B cell (primary cell): ENCODE data around the gene HPS5. TPM values are rescaled to one million over a fixed set of nuclear protein-coding genes. Genes with fewer than 3 reads are reported as not detected.
"Not testable (repeated sequence)": the region's sequence is repeated elsewhere in the genome, so short reads cannot be mapped to it uniquely, and the experiment has no call there.

Experiments used
- ATAC-seq: fragments of 200-7000 bp; cut with Tn5 transposase; one replicate; pipeline ENCODE4 v1.10.0; 2021; ENCODE audit warnings: low read depth, mild to moderate bottlenecking, moderate number of reproducible peaks, moderate library complexity
- CTCF ChIA-PET: fragments of 350-600 bp; sonication (Branson Sonifier 250); formaldehyde crosslinking; loops from one replicate; lab custom pipeline; 2021; ENCODE audit warnings: antibody characterized with exemption, inconsistent platforms; lab: Charles Lee
- POLR2A ChIA-PET: fragments of 350-600 bp; sonication (Branson Sonifier 250); formaldehyde crosslinking; loops from one replicate; lab custom pipeline; 2021; ENCODE audit warnings: antibody characterized with exemption; lab: Charles Lee
- DNase-seq: peaks from one replicate; pipeline ENCODE4 v3.0.0; 2013
- H2AFZ ChIP-seq: 2 replicates; pipeline ENCODE4 v1.6.1; 2012; ENCODE audit warnings: mild to moderate bottlenecking, low read depth, low read length; ENCODE audit not compliant: insufficient read depth, poor library complexity, severe bottlenecking
- H3K27ac ChIP-seq, 2 donors: 1 replicate in 1 of 2; 2 replicates in 1 of 2; pipeline ENCODE4 v1.5.1; 2012 to 2013; ENCODE audit warnings: low read length in 2 of 2, mild to moderate bottlenecking in 2 of 2, moderate library complexity in 1 of 2
- H3K27me3 ChIP-seq, 4 experiments: fragments of 200-600 bp in 1 of 4; sonication (generic) in 1 of 4; replicated peaks in 1 of 4; 1 replicate in 2 of 4; 2 replicates in 2 of 4; pipeline versions ENCODE4 v1.6.1 to v1.7.0; 2013 to 2016; ENCODE audit warnings: low read length in 3 of 4, mild to moderate bottlenecking in 2 of 4, mixed read lengths in 1 of 4, moderate library complexity in 1 of 4; ENCODE audit not compliant: insufficient read depth in 4 of 4, control insufficient read depth in 3 of 4; ENCODE audit errors: control extremely low read depth in 1 of 4
- H3K36me3 ChIP-seq, 2 experiments: replicated peaks in 1 of 2; 1 replicate in 1 of 2; 2 replicates in 1 of 2; pipeline versions ENCODE4 v1.6.1 to v1.7.1; 2013; ENCODE audit warnings: low read length in 1 of 2; ENCODE audit not compliant: insufficient read depth in 2 of 2, control insufficient read depth in 1 of 2; ENCODE audit errors: control extremely low read depth in 1 of 2, extremely low read depth in 1 of 2
- H3K4me1 ChIP-seq, 2 donors: fragments of 200-600 bp in 1 of 2; sonication (generic) in 1 of 2; 1 replicate in 1 of 2; 2 replicates in 1 of 2; pipeline versions ENCODE4 v1.5.1 to v1.6.1; 2013 to 2017; ENCODE audit warnings: low read length in 2 of 2; ENCODE audit not compliant: control insufficient read depth in 2 of 2, insufficient read depth in 2 of 2
- H3K4me2 ChIP-seq: replicated peaks from 2 replicates; pipeline ENCODE3; 2012; ENCODE audit warnings: mild to moderate bottlenecking, low read depth, low read length; ENCODE audit not compliant: poor library complexity, severe bottlenecking
- H3K4me3 ChIP-seq, 5 experiments: fragments of 200-600 bp in 1 of 5; sonication (generic) in 1 of 5; 1 replicate in 3 of 5; 2 replicates in 2 of 5; pipeline versions ENCODE4 v1.5.1 to v1.7.0; 2011 to 2016; ENCODE audit warnings: low read length in 4 of 5, mild to moderate bottlenecking in 4 of 5, low read depth in 2 of 5, control low read depth in 1 of 5, moderate library complexity in 1 of 5; ENCODE audit not compliant: insufficient read depth in 1 of 5; ENCODE audit errors: control extremely low read depth in 1 of 5, extremely low read depth in 1 of 5
- H3K79me2 ChIP-seq: fragments of 200-600 bp; sonication (generic); one replicate; pipeline ENCODE4 v1.6.0; 2016; ENCODE audit warnings: low read length; ENCODE audit not compliant: control insufficient read depth, insufficient read depth
- H3K9ac ChIP-seq: fragments of 200-600 bp; sonication (generic); 2 replicates; pipeline ENCODE4 v1.6.1; 2017; ENCODE audit warnings: mild to moderate bottlenecking, low read length, moderate library complexity
- H3K9me3 ChIP-seq, 3 donors: one replicate each; pipeline versions ENCODE4 v1.6.1 to v1.7.1; 2013; ENCODE audit warnings: low read length in 2 of 3; ENCODE audit not compliant: control insufficient read depth in 2 of 3, insufficient read depth in 1 of 3; ENCODE audit errors: control extremely low read depth in 1 of 3
- H4K20me1 ChIP-seq: 2 replicates; pipeline ENCODE4 v1.6.0; 2012; ENCODE audit warnings: mild to moderate bottlenecking, low read length; ENCODE audit not compliant: insufficient read depth, control insufficient read depth, poor library complexity, severe bottlenecking
- H3K27ac Mint-ChIP-seq: one replicate; pipeline ENCODE4 v1.8.0; 2021; ENCODE audit warnings: mixed read lengths
- H3K27me3 Mint-ChIP-seq: one replicate; pipeline ENCODE4 v1.8.0; 2021; ENCODE audit warnings: mixed read lengths
- H3K4me1 Mint-ChIP-seq: one replicate; pipeline ENCODE4 v1.8.0; 2021; ENCODE audit warnings: mixed read lengths
- H3K4me3 Mint-ChIP-seq: one replicate; pipeline ENCODE4 v1.8.0; 2021; ENCODE audit warnings: mixed read lengths
- H3K9me3 Mint-ChIP-seq: one replicate; pipeline ENCODE4 v1.8.0; 2022; ENCODE audit warnings: mixed read lengths; ENCODE audit not compliant: insufficient read depth
- EZH2 ChIP-seq: IDR thresholded peaks from 2 replicates; pipeline ENCODE4 v1.6.1; 2012; ENCODE audit warnings: borderline replicate concordance, low read depth, mild to moderate bottlenecking, moderate library complexity, low read length; ENCODE audit not compliant: insufficient read depth, poor library complexity, severe bottlenecking
- WGBS: methylation state at CpG from one replicate; pipeline ENCODE4 v1.1.5; 2013; ENCODE audit warnings: missing lambda C conversion rate; ENCODE audit not compliant: insufficient coverage; 5-methylcytosine and 5-hydroxymethylcytosine counted together
- intact Hi-C: fragments of 100-400 bp; cut with micrococcal nuclease; formaldehyde crosslinking; loops from one replicate; pipeline ENCODE4 v1.10.0; 2022
- polyA plus RNA-seq: library from polyadenylated mRNA; depleted of rRNA; stranded (reverse); fragments of >200 nt; gene quantifications from 2 replicates; pipeline ENCODE4 v1.2.3, GENCODE V29; 2012
- total RNA-seq, 2 donors: library from RNA; stranded (reverse); fragments of 120-200 nt in 1 of 2; gene quantifications; 1 replicate in 1 of 2; 2 replicates in 1 of 2; pipeline versions ENCODE4 v1.2.3 to v1.2.4, GENCODE V29; 2013 to 2022
- TF ChIP-seq, protein P1 (sequence below): fragments of 200-600 bp; IDR thresholded peaks from one replicate; pipeline ENCODE4 v1.8.0; 2022; ENCODE audit warnings: antibody characterized with exemption, mild to moderate bottlenecking

The HPS5 gene
- total and polyA plus RNA-seq, 2 donors (not counting 1 experiment from before 2014, with no cell fraction given) = 15.2 to 31.3 TPM

DNA sequence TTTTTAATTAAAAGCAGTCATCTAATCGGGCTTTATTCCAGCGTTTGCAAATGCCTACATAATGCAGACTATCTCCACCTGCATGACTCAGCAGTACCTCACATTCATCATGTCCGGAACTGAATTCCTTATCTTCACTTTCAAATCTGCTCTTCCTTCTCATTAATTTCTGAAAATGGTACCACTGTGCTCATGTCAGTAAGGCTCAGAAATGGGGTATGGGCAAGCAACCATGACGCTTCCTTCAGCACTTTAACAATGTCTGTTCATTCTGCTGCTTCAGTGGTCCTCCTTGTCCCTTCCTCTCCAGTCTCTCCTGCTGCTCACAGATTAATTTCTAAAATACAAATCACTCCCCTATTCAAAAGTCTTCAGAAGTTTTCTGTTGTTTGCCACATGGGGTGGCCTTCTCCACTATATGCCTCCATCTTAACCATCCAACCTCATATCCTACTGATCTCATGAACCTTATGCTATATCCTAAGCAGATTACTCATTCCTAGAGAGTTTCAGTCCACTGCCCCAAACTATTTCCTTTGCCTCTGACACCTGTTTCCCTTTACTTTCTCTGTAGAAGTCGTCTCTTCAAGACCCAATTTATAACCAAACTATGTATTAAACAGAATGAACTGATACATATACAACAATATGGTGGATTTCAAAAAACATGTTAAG, 7.4 kb upstream of the HPS5 start:
- H3K4me2 ChIP-seq = peak overlapping the region; percentile 16
- intact Hi-C loops = no loop called here

DNA sequence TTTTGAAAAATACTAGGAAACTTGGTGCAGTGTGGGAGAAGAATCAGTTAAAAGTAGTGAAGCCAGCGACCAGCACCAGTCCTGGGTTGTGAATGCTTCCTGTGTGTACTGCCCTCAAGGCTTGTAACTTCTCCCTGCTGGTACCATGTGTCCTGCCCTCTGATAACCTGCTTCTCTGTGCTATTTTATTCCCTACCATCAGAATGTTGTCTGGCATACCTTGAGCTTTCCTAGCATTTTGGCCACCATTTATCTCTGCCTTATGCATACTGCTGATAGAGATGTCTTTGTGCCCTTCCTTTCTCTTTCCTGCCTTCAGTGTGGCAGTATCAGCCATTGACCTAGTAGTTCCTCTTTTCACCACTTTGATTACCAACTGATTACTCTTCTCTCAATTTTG, 2.4 kb upstream of the HPS5 start:
- CTCF ChIA-PET = no interaction called here
- Mint-ChIP-seq H3K4me3 (peak overlapping the region; percentile 96), H3K9me3 (no peaks in the 10 kb centered on the region), H3K4me1 (peaks cover 66% of the 10 kb centered on the region), H3K27ac (peak overlapping the region; percentile 85), H3K27me3 (no peaks in the 10 kb centered on the region)
- 40% methylated on average over 1 of the region's 1 CpG for WGBS
- Histone ChIP-seq H3K9me3 (no peaks in the 10 kb centered on the region), H3K9ac (peak overlapping the region; percentile 98), H2AFZ (no peak overlapping the region), H3K27me3 (no peaks in the 10 kb centered on the region), H3K4me3 (peak overlapping the region in 3 of 5 experiments; percentile 5 to 25 (median 24)), H3K4me2 (peak overlapping the region; percentile 93), H3K79me2 (peaks cover 90% of the 10 kb centered on the region), H3K36me3 (peaks cover 7 to 37% of the 10 kb centered on the region in 2 experiments), H3K27ac (peak overlapping the region in 1 of 2 donors; percentile 100), H4K20me1 (peaks cover 10% of the 10 kb centered on the region), H3K4me1 (peaks cover 43 to 52% of the 10 kb centered on the region in 2 donors)
- TF ChIP-seq, protein P1, sequence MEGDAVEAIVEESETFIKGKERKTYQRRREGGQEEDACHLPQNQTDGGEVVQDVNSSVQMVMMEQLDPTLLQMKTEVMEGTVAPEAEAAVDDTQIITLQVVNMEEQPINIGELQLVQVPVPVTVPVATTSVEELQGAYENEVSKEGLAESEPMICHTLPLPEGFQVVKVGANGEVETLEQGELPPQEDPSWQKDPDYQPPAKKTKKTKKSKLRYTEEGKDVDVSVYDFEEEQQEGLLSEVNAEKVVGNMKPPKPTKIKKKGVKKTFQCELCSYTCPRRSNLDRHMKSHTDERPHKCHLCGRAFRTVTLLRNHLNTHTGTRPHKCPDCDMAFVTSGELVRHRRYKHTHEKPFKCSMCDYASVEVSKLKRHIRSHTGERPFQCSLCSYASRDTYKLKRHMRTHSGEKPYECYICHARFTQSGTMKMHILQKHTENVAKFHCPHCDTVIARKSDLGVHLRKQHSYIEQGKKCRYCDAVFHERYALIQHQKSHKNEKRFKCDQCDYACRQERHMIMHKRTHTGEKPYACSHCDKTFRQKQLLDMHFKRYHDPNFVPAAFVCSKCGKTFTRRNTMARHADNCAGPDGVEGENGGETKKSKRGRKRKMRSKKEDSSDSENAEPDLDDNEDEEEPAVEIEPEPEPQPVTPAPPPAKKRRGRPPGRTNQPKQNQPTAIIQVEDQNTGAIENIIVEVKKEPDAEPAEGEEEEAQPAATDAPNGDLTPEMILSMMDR = no peak
- TF ChIP-seq EZH2 = no peak
- peak; percentile 41 for DNase-seq
- intact Hi-C loops = loop anchor here (5.0 kb wide), 3 partner anchors 42 to 1587 kb away; partner anchors contain the start of genes C11orf58 and UEVLD
- POLR2A ChIA-PET = no interaction called here
- ATAC-seq = no peak

More for the DNA sequence above, 7.4 kb upstream of the HPS5 start:
- DNase-seq (no peak), ATAC-seq (no peak)
- H3K27me3 ChIP-seq = no peaks in the 10 kb centered on the region
- H3K4me1 ChIP-seq = peaks cover 29 to 54% of the 10 kb centered on the region in 2 donors
- TF ChIP-seq, protein P1 = no peak
- TF ChIP-seq EZH2 = no peak
- H3K4me3 ChIP-seq = no peak overlapping the region
- no peaks in the 10 kb centered on the region for H3K9me3 ChIP-seq
- peak overlapping the region in 1 of 2 donors; percentile 75 for H3K27ac ChIP-seq
- Mint-ChIP-seq H3K4me3 (peak overlapping the region; percentile 0), H3K4me1 (peaks cover 58% of the 10 kb centered on the region), H3K27ac (peak overlapping the region; percentile 21), H3K9me3 (no peaks in the 10 kb centered on the region), H3K27me3 (no peaks in the 10 kb centered on the region)
- CTCF ChIA-PET = no interaction called here
- no peak overlapping the region for H2AFZ ChIP-seq
- POLR2A ChIA-PET = no interaction called here
- peaks cover 12 to 54% of the 10 kb centered on the region in 2 experiments for H3K36me3 ChIP-seq
- peaks cover 2% of the 10 kb centered on the region for H4K20me1 ChIP-seq
- WGBS = 48% methylated on average over 4 of the region's 5 CpGs
- no peak overlapping the region for H3K9ac ChIP-seq
- peaks cover 88% of the 10 kb centered on the region for H3K79me2 ChIP-seq

DNA sequence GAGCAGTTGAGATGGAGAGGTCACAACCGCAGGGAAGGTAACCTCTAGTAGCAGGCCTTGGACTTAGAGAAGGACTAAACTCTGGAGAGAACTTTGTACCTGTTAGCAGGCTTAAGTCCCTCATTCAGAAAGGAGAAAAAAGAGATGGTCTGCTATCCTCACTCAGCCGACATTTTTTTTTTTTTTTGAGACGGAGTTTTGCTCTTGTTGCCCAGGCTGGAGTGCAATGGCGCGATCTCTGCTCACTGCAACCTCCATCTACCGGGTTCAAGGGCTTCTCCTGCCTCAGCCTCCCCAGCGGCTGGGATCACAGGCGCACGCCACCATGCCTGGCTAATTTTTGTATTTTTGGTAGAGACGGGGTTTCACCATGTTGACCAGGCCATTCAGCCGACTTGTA, 1.9 kb upstream of the HPS5 start:
- WGBS = 87% methylated on average over 6 of the region's 11 CpGs
- H3K9me3 Mint-ChIP-seq, ATAC-seq, H3K9me3 ChIP-seq, H3K27me3 ChIP-seq, POLR2A ChIA-PET, H3K27me3 Mint-ChIP-seq, CTCF ChIA-PET, H2AFZ ChIP-seq, DNase-seq: not testable (repeated sequence)
- Mint-ChIP-seq H3K4me1 (peaks cover 66% of the 10 kb centered on the region), H3K27ac (peak overlapping the region; percentile 100), H3K4me3 (peak overlapping the region; percentile 96)
- Histone ChIP-seq H3K4me1 (peaks cover 39 to 52% of the 10 kb centered on the region in 2 donors), H3K4me2 (peak overlapping the region; percentile 93), H3K36me3 (peaks cover 3 to 33% of the 10 kb centered on the region in 2 experiments), H3K4me3 (peak overlapping the region in 2 of 5 experiments; percentile 24 to 90), H4K20me1 (peaks cover 15% of the 10 kb centered on the region), H3K79me2 (peaks cover 90% of the 10 kb centered on the region), H3K9ac (peak overlapping the region; percentile 98), H3K27ac (peak overlapping the region in 1 of 2 donors; percentile 100)
- intact Hi-C loops = loop anchor here (2.0 to 5.0 kb wide), 5 partner anchors 42 to 1587 kb away; partner anchors contain the start of genes C11orf58, SERGEF and UEVLD
